SU-DHL-6 (cell line): ENCODE data around the gene ST7L.

Experiments
- CTCF ChIP-seq: fragments of 200-600 bp; sonication (generic); IDR thresholded peaks from one replicate; pipeline ENCODE4 v1.5.1; 2017; ENCODE audit warnings: antibody characterized with exemption, mild to moderate bottlenecking, low read length, moderate library complexity; ENCODE audit not compliant: insufficient read depth, poor library complexity, severe bottlenecking
- EZH2phosphoT487 ChIP-seq: fragments of 200-600 bp; sonication (generic), shearing (Covaris generic); conservative IDR thresholded peaks from 2 replicates; pipeline ENCODE4 v1.6.1; 2018; ENCODE audit warnings: mild to moderate bottlenecking, antibody characterized with exemption, low read length, moderate library complexity, mixed read lengths

GRCh38 chr1:112544011-112544688, 74.8 kb downstream of the ST7L start:
- TF ChIP-seq CTCF (no peak), EZH2phosphoT487 (no peak)
